Activated CD4-positive, alpha-beta T cell treated with anti-CD3 and anti-CD28 coated beads, Interleukin-2, amount 50 U/mL, for 4 hours (primary cell): ENCODE measurements around the gene FAM43B.

Experiments used
- DNase-seq, 2 experiments: peaks; one replicate each; pipeline ENCODE4 v3.0.0-alpha.2; 2020

Gene FAM43B

DNA sequence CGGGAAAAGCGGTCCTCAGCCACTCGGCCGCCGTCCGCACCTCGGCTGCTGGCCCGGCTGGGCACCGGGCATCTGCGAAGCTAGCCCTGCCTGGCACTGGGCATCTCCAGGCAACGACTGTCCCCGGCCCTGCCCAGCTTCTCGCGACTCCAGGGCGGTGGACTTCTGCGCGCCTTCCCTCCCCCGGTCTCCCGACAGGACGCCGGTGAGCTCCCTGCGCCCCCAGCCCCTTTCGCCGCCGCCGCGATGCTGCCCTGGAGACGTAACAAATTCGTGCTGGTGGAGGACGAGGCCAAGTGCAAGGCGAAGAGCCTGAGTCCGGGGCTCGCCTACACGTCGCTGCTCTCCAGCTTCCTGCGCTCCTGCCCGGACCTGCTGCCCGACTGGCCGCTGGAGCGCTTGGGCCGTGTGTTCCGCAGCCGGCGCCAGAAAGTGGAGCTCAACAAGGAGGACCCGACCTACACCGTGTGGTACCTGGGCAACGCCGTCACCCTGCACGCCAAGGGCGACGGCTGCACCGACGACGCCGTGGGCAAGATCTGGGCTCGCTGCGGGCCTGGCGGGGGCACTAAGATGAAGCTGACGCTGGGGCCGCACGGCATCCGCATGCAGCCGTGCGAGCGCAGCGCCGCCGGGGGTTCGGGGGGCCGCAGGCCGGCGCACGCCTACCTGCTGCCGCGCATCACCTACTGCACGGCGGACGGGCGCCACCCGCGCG, 514 bp downstream of the FAM43B start:
- DNase-seq: no peak

DNA sequence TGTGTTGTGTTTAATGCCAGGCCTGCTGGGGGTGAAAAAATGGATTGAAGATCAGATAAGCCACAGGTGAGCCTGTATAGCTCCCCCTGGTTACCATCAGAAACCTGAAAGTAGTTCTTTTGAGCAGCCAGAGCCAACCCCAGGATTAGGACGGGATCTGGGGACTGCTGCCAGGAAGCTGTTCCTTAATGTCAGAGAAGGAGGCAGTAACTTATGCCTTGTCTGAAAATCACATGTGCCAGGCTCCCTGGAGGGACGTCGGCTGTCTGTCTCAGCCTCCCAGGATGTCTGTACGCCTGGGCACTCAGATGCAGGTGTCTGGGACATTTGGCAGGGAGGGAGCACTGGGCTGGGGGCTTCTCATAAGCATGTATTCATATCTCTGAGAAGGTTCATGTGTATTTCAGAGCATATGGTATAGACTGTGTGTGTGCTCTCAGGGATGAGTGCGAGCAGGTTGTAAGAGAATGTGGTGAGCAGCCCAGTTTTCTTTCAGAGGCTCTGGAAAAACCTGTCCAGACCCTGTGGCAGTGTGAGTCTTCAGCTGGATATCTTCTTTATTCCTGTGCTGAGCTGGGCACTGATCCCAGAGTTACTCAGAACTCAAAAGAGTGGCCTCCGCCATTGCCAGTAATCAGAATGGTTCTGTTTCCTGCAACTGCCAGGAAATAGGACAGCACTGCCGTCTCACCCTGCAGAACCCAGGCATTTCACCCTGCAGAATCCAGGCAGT, 2.8 kb downstream of the FAM43B start:
- DNase-seq: no peak

- no peak for DNase-seq
Measured at GRCh38 chr1:20555758-20556120, 3.4 kb downstream of the FAM43B start.

DNA sequence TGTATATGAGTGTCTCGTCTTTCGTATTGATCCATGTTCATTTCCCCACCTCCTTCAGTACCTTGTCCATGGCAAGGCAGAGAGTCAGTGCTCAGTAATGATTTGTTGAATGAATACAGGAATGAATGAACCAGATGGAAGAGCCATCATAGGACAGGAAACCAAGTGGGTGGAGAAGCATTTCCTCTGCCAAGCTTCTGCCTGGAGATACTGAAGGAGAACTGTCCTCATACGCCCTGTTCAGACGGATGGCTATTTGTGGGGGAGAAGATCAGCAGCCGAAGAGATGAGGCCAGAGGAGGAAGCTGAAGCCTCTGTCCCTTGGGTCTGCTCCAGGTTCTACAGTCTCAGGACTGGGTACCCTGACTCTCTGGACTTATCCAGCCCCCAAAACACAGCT, 5.8 kb downstream of the FAM43B start:
- DNase-seq: no peak

DNA sequence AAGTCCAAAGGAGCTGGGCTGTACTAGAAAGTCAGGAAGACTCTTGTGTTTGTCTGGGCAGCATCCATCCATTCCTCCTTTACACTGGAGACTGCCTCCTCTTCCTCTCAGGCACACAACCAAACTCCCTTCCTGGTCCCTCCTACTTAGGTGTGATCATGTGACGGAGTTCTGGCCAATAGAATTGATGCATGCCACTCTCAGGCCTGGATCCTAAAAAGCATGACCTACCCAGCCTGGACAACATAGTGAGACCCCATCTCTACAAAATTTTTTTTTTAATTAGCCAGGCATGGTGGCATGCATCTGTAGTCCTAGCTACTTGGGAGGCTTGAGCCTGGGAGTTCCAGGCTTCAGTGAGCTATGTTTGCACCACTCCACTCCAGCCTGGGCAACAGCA, 8.6 kb downstream of the FAM43B start:
- no peak for DNase-seq

GRCh38 chr1:20565234-20565633, 12.9 kb downstream of the FAM43B start:
- no peak for DNase-seq

DNA sequence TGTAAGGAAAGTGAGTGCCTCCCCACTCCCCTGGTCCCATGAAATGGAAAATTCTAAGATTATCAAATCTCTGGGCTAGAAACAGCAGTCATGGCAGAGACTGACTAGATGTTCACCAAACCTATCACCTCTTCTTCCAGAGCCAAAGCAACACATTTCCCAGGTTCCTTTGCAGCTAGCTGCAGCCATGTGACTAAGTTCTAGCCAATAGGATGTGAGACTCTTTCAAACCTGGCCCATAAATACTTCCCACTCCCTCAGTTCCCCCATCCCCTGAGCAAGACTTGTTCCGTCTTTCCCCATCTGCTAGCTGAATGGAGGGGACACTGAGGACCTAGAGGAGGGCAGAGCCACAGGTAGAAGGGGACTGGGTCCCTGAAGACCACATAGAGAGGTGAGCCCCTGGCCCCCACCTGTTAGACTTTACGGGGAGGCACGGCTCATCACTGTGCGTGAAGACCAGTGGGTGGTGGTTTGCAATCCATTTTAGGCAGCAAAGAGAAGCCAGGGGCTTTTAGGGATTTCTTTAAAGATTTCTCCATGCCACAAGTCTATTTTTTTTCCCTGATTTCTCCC, 17.2 kb downstream of the FAM43B start:
- no peak for DNase-seq

GRCh38 chr1:20571427-20571826, 19.1 kb downstream of the FAM43B start:
- DNase-seq: no peak

DNA sequence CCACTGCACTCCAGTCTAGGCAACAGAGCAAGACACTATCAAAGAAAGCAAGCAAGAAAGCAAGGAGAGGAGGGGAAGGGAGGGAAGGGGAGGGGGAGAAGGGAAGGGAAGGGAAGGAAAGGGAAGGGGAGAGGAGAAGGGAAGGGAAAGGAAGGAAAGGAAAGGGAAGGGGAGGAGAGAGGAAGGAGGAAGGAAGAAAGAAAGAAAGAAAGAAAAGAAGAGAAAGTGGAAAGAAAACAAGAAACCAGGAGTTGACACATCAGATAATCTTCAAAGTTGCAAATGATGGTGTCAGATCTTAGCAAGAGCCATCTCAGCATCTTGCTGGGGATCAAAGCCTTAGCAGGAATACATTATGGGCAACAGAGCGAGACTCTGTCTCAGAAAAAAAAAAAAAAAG, 21.6 kb downstream of the FAM43B start:
- no peak for DNase-seq

GRCh38 chr1:20574686-20575540, 22.5 kb downstream of the FAM43B start:
- DNase-seq: peak; percentile 22 to 35

- DNase-seq: no peak
Measured at GRCh38 chr1:20575541-20576336, 23.4 kb downstream of the FAM43B start.

DNA sequence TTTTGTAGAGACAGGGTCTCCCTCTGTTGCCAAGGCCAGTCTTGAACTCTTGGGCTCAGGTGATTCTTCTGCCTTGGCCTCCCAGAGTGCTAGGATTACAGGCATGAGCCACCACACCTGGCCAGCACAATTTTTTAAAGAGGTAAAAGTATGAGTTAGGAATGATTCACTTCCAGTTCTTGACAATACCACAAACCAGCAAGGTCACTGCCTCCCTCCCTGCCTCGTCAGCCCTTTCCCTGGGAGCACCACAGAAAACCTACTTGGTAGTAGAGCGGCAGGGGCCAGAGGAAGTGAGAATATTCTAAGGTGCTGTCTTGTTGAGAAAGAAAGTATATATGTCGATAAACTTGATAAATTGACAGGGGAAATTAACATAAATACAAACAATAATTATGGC, 25.7 kb downstream of the FAM43B start:
- DNase-seq: no peak

DNA sequence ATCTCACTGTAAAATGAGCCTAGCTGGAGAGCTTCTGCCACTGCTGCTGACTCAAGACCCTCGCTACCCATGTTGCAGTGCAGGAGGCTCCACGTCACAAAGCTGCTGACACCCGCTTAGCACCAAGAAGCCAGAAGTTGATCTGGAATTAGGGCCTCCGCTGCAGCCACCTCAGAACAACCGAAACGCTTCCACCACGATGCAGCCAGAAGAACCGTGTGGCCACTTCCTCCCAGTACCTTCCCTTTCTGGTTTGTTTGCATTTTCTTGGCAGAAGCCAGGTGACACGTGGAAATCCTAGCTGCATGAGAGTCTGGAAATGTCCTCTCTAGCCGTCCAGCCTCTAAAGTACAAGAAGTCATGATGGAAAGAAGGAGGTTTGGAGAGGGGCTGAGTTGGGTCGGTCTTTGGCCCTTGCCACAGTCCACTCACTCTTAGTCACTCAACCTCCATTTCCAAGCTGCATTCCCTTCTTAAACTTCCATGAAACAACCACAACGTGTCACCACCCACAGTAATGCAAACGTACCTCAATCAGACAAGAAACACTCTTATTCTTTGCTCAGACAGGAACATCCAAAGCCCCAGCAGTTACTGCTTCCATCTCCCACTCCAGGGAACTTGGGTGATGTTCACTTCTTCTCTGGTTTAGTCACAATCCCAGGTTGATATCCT, 26.5 kb downstream of the FAM43B start:
- DNase-seq: no peak

DNA sequence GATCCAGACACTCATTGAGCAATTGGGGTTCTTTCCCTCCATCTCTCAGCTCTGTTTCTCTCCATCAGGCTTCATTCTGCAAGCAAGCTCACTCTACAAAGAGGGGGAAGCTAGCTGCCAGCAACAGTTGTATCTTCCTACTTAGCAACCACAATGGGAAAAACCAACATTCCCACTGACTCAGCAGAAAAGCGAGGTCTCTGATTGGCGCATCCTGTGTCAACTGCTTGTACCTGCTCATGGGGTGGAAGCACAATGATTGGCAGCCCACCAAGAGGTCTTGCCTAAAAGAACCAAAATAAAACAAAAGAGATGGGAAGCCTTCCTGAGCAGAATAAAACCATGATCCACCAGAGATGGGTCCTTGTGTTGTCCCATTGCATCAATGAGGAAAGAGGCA, 32.5 kb downstream of the FAM43B start:
- no peak for DNase-seq

DNA sequence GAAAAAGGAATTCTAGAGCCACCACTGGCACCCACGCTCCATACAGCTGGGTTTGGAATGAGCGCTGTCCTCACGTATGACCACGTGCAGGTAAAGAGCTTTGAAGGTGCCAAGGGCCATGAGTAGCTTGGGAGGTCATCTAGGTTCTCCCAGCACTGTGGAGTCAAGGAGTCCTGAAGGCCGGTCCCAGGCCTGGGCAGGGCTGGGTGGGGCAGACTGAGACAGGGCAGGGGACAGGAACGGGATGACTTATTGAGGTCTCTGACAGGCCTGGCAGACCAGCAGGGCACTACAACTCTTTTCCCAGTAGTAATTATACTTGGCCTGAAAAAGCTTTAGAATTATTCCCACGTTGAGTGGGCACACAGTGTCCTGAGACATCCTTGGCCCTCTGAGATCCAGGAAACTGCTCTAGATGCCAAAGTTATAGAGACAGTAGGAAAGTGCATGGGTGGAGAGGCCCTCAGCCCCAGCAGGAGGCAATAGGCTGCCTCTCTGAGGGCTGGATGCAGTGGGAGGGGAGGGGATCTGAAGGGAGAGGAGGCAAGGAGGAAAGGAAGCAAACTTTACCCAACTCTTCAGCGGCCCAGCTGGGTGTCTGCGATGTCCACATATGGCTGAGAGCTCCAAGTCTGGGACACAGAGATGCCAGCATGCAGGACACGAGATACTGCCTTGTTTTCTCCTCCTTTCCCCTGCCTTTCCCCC, 34.7 kb downstream of the FAM43B start:
- DNase-seq: no peak

DNA sequence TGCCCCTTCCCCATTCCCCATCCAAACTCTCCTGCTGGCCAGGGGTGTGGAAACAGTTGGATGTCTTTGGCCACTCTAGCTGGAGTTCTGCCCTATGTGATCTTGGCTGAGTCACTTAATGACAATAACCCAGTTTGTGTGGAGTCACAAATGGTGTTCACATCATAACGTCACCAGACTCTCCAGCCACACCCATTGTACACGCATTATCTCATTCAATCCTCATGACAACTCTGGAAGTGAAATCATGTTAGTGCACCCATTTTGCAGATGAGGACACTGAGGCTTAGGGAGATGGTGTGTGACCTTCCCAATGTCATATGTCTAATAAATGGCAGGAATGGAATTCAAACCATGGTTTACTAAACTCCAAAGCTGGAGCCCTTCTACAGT, 35.3 kb downstream of the FAM43B start:
- DNase-seq: no peak

DNA sequence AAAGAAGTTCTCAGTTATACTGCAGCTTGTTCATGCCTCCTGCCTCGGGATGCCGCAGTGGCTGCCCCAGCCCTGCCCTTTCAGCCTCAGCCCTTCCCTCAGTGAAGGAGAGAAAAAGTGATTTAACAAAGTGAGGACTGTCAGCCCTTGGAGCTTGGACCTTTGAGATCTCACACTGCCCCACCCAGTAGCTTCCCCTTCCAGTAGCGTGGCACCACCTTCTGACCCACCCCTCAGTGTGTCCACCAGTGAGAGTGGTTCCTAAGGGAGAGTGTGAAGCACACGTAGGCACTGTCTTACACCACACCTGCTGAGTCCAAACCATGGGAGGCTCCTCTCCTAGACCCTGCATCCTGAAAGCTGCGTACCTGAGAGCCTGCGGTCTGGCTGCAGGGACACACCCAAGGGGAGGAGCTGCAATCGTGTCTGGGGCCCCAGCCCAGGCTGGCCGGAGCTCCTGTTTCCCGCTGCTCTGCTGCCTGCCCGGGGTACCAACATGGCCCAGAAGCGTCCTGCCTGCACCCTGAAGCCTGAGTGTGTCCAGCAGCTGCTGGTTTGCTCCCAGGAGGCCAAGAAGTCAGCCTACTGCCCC, 36.4 kb downstream of the FAM43B start, which contains the start of gene CDA:
Gene CDA (plus strand): TSS at position 464 of the 592 bp plus-strand sequence. CDS start 33 bp downstream, at position 497.
- no peak for DNase-seq

- no peak for DNase-seq
Measured at GRCh38 chr1:20589331-20590278, 37.2 kb downstream of the FAM43B start.

GRCh38 chr1:20590306-20590777, 38.0 kb downstream of the FAM43B start:
- DNase-seq: no peak
